CD4-positive, alpha-beta T cell (primary cell): ENCODE measurements around the gene MRNIP. TPM values are rescaled to one million over a fixed set of nuclear protein-coding genes. Genes with fewer than 3 reads are reported as not detected.
"Not testable (repeated sequence)": the region's sequence is repeated elsewhere in the genome, so short reads cannot be mapped to it uniquely, and the experiment has no call there.

ENCODE experiments used
- ATAC-seq: fragments of 200-7000 bp; cut with Tn5 transposase; one replicate; pipeline ENCODE4 v1.10.0; 2022; ENCODE audit warnings: mild to moderate bottlenecking; ENCODE audit not compliant: poor library complexity
- CTCF ChIA-PET: fragments of 350-600 bp; sonication (Branson Sonifier 250); formaldehyde crosslinking; loops from one replicate; lab custom pipeline; 2021; ENCODE audit warnings: antibody characterized with exemption, inconsistent platforms; lab: Charles Lee
- POLR2A ChIA-PET: fragments of 350-600 bp; sonication (Branson Sonifier 250); formaldehyde crosslinking; loops from one replicate; lab custom pipeline; 2021; ENCODE audit warnings: antibody characterized with exemption, inconsistent platforms; lab: Charles Lee
- DNase-seq, 14 experiments: peaks; one replicate each; pipeline ENCODE4 v3.0.0-alpha.2; 2013 to 2020; ENCODE audit warnings: mixed read lengths in 2 of 14
- H3K27ac ChIP-seq, 2 donors: one replicate each; pipeline versions ENCODE4 v1.5.1 to v1.7.0; 2013; ENCODE audit warnings: low read length in 2 of 2, low read depth in 1 of 2, mild to moderate bottlenecking in 1 of 2
- H3K27me3 ChIP-seq, 2 experiments: 1 replicate in 1 of 2; 2 replicates in 1 of 2; pipeline versions ENCODE4 v1.6.1 to v1.7.0; 2013; ENCODE audit warnings: low read length in 2 of 2, control low read depth in 1 of 2, mild to moderate bottlenecking in 1 of 2, moderate library complexity in 1 of 2; ENCODE audit not compliant: insufficient read depth in 2 of 2, control insufficient read depth in 1 of 2
- H3K36me3 ChIP-seq: one replicate; pipeline ENCODE4 v1.6.1; 2013; ENCODE audit warnings: low read length, control low read depth; ENCODE audit not compliant: insufficient read depth
- H3K4me1 ChIP-seq: one replicate; pipeline ENCODE4 v1.6.1; 2013; ENCODE audit warnings: low read length, control low read depth; ENCODE audit not compliant: insufficient read depth
- H3K4me3 ChIP-seq: one replicate; pipeline ENCODE4 v1.5.1; 2013; ENCODE audit warnings: mild to moderate bottlenecking, low read length, moderate library complexity
- H3K9me3 ChIP-seq, 2 experiments: 1 replicate in 1 of 2; 2 replicates in 1 of 2; pipeline versions ENCODE4 v1.6.1 to v1.7.0; 2013; ENCODE audit warnings: low read length in 2 of 2, mild to moderate bottlenecking in 2 of 2, control low read depth in 1 of 2, moderate library complexity in 1 of 2; ENCODE audit not compliant: control insufficient read depth in 1 of 2, insufficient read depth in 1 of 2
- H3K27ac Mint-ChIP-seq: one replicate; pipeline ENCODE4 v1.8.0; 2020; ENCODE audit warnings: mixed read lengths
- H3K27me3 Mint-ChIP-seq: one replicate; pipeline ENCODE4 v1.8.0; 2021; ENCODE audit warnings: mixed read lengths
- H3K36me3 Mint-ChIP-seq: one replicate; pipeline ENCODE4 v1.8.0; 2021; ENCODE audit warnings: low read depth, mixed read lengths
- H3K4me1 Mint-ChIP-seq: one replicate; pipeline ENCODE4 v1.8.0; 2021; ENCODE audit warnings: low read depth, mixed read lengths
- H3K4me3 Mint-ChIP-seq: one replicate; pipeline ENCODE4 v1.8.0; 2020; ENCODE audit warnings: mild to moderate bottlenecking, mixed read lengths
- H3K9me3 Mint-ChIP-seq: one replicate; pipeline ENCODE4 v1.8.0; 2020; ENCODE audit warnings: mixed read lengths
- intact Hi-C, 2 experiments: fragments of 100-400 bp; cut with DNase I in 1 of 2; cut with micrococcal nuclease in 1 of 2; formaldehyde crosslinking; loops; one replicate each; pipeline versions ENCODE4 v1.15.1 to v1.9.0; 2023 to 2025; cut with DNase I, micrococcal nuclease
- total RNA-seq, 174 experiments: library from RNA in 2 of 174; stranded (reverse) in 2 of 174; gene quantifications; one replicate each; pipeline ENCODE4 v1.2.3 and lab custom pipeline; 2021 to 2026
- TF ChIP-seq, protein P1 (sequence below): fragments of 200-600 bp; IDR thresholded peaks from one replicate; pipeline ENCODE4 v1.8.0; 2022; ENCODE audit warnings: antibody characterized with exemption, mild to moderate bottlenecking

MRNIP gene
- total RNA-seq, 2 experiments from 2014 or later: 31.8 to 32.8 TPM

DNA sequence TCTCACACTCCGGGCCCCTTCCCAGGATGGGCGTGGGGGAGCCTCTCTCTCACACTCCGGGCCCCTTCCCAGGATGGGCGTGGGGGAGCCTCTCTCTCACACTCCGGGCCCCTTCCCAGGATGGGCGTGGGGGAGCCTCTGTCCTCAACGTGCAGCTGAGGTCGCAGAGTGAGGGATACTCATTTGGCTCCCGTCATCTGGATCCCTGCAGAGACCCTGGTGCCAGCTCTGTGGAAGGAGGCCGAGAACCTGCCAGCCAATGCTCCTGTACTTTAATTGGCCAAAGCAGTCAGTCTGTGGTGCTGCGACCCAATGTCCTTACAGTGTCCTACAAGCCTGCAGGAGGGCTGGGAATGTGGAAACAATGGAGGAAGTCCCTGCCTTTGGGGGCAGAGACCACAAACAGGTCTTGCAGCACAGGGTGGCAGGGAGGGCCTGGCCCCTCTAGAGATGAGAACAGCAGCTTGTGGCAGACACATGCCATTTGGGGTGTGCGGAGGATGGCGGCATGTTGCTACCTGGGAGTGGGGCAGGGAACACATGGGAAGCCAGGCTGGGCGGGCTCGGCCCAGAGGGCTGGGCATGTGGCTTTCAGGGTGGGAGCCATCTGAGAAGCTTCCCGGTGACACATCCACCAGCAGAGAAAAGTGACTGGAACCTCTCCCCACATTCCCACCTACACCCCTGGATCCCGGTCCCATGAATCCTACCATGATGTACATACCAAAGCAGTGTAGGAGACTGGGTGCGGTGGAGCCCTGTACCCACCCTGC lies 13.6 kb upstream of the MRNIP start:
- Histone ChIP-seq H3K9me3 (no peaks in the 10 kb centered on the region), H3K27ac (no peak overlapping the region), H3K4me3 (no peak overlapping the region), H3K4me1 (no peaks in the 10 kb centered on the region), H3K36me3 (peaks cover 64% of the 10 kb centered on the region), H3K27me3 (no peaks in the 10 kb centered on the region)
- no peaks in the 10 kb centered on the region for H3K9me3 Mint-ChIP-seq
- peaks cover 53% of the 10 kb centered on the region for H3K36me3 Mint-ChIP-seq
- TF ChIP-seq, protein P1, sequence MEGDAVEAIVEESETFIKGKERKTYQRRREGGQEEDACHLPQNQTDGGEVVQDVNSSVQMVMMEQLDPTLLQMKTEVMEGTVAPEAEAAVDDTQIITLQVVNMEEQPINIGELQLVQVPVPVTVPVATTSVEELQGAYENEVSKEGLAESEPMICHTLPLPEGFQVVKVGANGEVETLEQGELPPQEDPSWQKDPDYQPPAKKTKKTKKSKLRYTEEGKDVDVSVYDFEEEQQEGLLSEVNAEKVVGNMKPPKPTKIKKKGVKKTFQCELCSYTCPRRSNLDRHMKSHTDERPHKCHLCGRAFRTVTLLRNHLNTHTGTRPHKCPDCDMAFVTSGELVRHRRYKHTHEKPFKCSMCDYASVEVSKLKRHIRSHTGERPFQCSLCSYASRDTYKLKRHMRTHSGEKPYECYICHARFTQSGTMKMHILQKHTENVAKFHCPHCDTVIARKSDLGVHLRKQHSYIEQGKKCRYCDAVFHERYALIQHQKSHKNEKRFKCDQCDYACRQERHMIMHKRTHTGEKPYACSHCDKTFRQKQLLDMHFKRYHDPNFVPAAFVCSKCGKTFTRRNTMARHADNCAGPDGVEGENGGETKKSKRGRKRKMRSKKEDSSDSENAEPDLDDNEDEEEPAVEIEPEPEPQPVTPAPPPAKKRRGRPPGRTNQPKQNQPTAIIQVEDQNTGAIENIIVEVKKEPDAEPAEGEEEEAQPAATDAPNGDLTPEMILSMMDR: no peak
- H3K27me3 Mint-ChIP-seq: no peaks in the 10 kb centered on the region
- ATAC-seq: no peak
- ChIA-PET CTCF (no interaction called here), POLR2A (no interaction called here)
- no peak overlapping the region for H3K4me3 Mint-ChIP-seq
- DNase-seq: no peak
- intact Hi-C loops: no loop called here
- H3K4me1 Mint-ChIP-seq: no peaks in the 10 kb centered on the region
- no peak overlapping the region for H3K27ac Mint-ChIP-seq

DNA sequence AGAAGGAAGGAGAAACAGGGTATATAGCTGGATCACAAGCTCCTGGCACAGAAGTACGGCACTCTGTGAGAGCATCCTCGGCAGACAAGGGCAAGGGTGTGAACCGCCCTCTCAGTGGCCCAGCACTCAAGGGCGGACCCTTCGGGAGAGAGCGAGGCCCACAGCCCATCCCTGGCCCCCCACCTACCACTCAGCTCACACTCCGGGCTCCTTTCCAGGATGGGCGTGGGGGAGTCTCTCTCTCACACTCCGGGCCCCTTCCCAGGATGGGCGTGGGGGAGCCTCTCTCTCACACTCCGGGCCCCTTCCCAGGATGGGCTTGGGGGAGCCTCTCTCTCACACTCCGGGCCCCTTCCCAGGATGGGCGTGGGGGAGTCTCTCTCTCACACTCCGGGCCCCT lies 12.9 kb upstream of the MRNIP start:
- POLR2A ChIA-PET, H3K4me1 Mint-ChIP-seq, H3K4me3 Mint-ChIP-seq, H3K27me3 Mint-ChIP-seq, H3K9me3 ChIP-seq, H3K9me3 Mint-ChIP-seq, H3K4me1 ChIP-seq, DNase-seq, H3K27ac Mint-ChIP-seq, ATAC-seq, intact Hi-C loops, H3K27me3 ChIP-seq, H3K4me3 ChIP-seq, H3K27ac ChIP-seq: not testable (repeated sequence)
- CTCF ChIA-PET: interaction anchor here (1.1 kb wide), 1 partner anchor 69 kb away, joined by 3 read pairs; no protein-coding TSS in a partner anchor
- H3K36me3 ChIP-seq: peaks cover 64% of the 10 kb centered on the region
- peaks cover 57% of the 10 kb centered on the region for H3K36me3 Mint-ChIP-seq

GRCh38 chr5:179870952-179871351 lies 12.3 kb upstream of the MRNIP start:
- no peak for ATAC-seq

More at GRCh38 chr5:179870952-179871351, 12.3 kb upstream of the MRNIP start:
- Mint-ChIP-seq H3K9me3 (no peaks in the 10 kb centered on the region), H3K4me3 (no peak overlapping the region), H3K4me1 (no peaks in the 10 kb centered on the region), H3K27ac (no peak overlapping the region), H3K36me3 (peaks cover 51% of the 10 kb centered on the region), H3K27me3 (no peaks in the 10 kb centered on the region)
- intact Hi-C loops: no loop called here
- Histone ChIP-seq H3K4me1 (no peaks in the 10 kb centered on the region), H3K4me3 (no peak overlapping the region), H3K9me3 (no peaks in the 10 kb centered on the region), H3K36me3 (peaks cover 60% of the 10 kb centered on the region), H3K27me3 (no peaks in the 10 kb centered on the region), H3K27ac (no peak overlapping the region)
- TF ChIP-seq, protein P1: no peak
- ChIA-PET POLR2A (no interaction called here), CTCF (interaction anchor here (1.1 kb wide), 1 partner anchor 69 kb away, joined by 3 read pairs; no protein-coding TSS in a partner anchor)
- no peak for DNase-seq
